Hepatocyte (in vitro differentiated cells): ENCODE data around the gene PIGL. TPM values are rescaled to one million over a fixed set of nuclear protein-coding genes. Genes with fewer than 3 reads are reported as not detected.

Experiments used
- DNase-seq: peaks from one replicate; pipeline ENCODE4 v3.0.0-alpha.2; 2016; ENCODE audit warnings: low spot score
- H2AFZ ChIP-seq: fragments of 200-600 bp; sonication (generic); 2 replicates; pipeline ENCODE4 v1.6.0; 2016; ENCODE audit warnings: antibody characterized with exemption, mild to moderate bottlenecking
- H3K27ac ChIP-seq: fragments of 200-600 bp; sonication (generic); 2 replicates; pipeline ENCODE4 v1.5.1; 2016; ENCODE audit warnings: mild to moderate bottlenecking
- H3K27me3 ChIP-seq: fragments of 200-600 bp; sonication (generic); 2 replicates; pipeline ENCODE4 v1.6.1; 2016
- H3K36me3 ChIP-seq: fragments of 200-600 bp; sonication (generic); replicated peaks from 2 replicates; pipeline ENCODE4 v1.5.1; 2016; ENCODE audit warnings: low read depth; ENCODE audit not compliant: insufficient read depth
- H3K4me1 ChIP-seq: fragments of 200-600 bp; sonication (generic); 2 replicates; pipeline ENCODE4 v1.5.1; 2016; ENCODE audit warnings: mild to moderate bottlenecking, moderate library complexity; ENCODE audit not compliant: insufficient read depth
- H3K4me2 ChIP-seq: fragments of 200-600 bp; sonication (generic); 2 replicates; pipeline ENCODE4 v1.6.0; 2016
- H3K4me3 ChIP-seq: fragments of 200-600 bp; sonication (generic); 2 replicates; pipeline ENCODE4 v1.5.1; 2016; ENCODE audit warnings: mild to moderate bottlenecking
- H3K79me2 ChIP-seq: fragments of 200-600 bp; sonication (generic); 2 replicates; pipeline ENCODE4 v1.6.0; 2017; ENCODE audit warnings: mild to moderate bottlenecking
- H3K9me2 ChIP-seq: fragments of 200-600 bp; sonication (generic); replicated peaks from 2 replicates; pipeline ENCODE4 v1.6.0; 2017; ENCODE audit warnings: mild to moderate bottlenecking; ENCODE audit not compliant: insufficient read depth
- H3K9me3 ChIP-seq: fragments of 200-600 bp; sonication (generic); 2 replicates; pipeline ENCODE4 v1.5.1; 2016; ENCODE audit warnings: low read depth, mild to moderate bottlenecking
- H4K20me1 ChIP-seq: fragments of 200-600 bp; sonication (generic); 2 replicates; pipeline ENCODE4 v1.6.0; 2016; ENCODE audit warnings: mild to moderate bottlenecking; ENCODE audit not compliant: insufficient read depth, poor library complexity, severe bottlenecking
- EZH2 ChIP-seq: fragments of 200-600 bp; sonication (generic); IDR thresholded peaks from 2 replicates; pipeline ENCODE4 v1.6.1; 2016; ENCODE audit warnings: antibody characterized with exemption, mild to moderate bottlenecking, borderline replicate concordance
- EZH2phosphoT487 ChIP-seq: fragments of 200-600 bp; sonication (generic); IDR thresholded peaks from one replicate; pipeline ENCODE4 v1.6.1; 2018; ENCODE audit warnings: antibody characterized with exemption, mild to moderate bottlenecking, low read depth, moderate library complexity; ENCODE audit not compliant: unreplicated experiment, severe bottlenecking
- WGBS: methylation state at CpG from one replicate; pipeline ENCODE4 v1.1.6; 2016; ENCODE audit warnings: low lambda C conversion rate; ENCODE audit errors: missing lambda C conversion rate; 5-methylcytosine and 5-hydroxymethylcytosine counted together
- polyA plus RNA-seq: library from polyadenylated mRNA; unstranded; fragments of >200 nt; fragmentation: Nextera tagmentation; extraction: Ambion mirVana; gene quantifications from 2 replicates; pipeline ENCODE4 v1.2.1, GENCODE V29; 2016
- total RNA-seq: library from RNA; depleted of rRNA; stranded (reverse); fragments of >200 nt; gene quantifications from 2 replicates; pipeline ENCODE4 v1.2.3, GENCODE V29; 2014
- TF ChIP-seq, protein P1 (sequence below): fragments of 200-600 bp; sonication (generic); IDR thresholded peaks from 2 replicates; pipeline ENCODE4 v1.5.1; 2016; ENCODE audit warnings: antibody characterized with exemption, mild to moderate bottlenecking; ENCODE audit not compliant: poor library complexity

The PIGL gene
- total and polyA plus RNA-seq, 2 experiments from 2014 or later: 21.2 to 35.9 TPM

GRCh38 chr17:16262201-16262600 lies 45.2 kb downstream of the PIGL start:
- TF ChIP-seq, protein P1, sequence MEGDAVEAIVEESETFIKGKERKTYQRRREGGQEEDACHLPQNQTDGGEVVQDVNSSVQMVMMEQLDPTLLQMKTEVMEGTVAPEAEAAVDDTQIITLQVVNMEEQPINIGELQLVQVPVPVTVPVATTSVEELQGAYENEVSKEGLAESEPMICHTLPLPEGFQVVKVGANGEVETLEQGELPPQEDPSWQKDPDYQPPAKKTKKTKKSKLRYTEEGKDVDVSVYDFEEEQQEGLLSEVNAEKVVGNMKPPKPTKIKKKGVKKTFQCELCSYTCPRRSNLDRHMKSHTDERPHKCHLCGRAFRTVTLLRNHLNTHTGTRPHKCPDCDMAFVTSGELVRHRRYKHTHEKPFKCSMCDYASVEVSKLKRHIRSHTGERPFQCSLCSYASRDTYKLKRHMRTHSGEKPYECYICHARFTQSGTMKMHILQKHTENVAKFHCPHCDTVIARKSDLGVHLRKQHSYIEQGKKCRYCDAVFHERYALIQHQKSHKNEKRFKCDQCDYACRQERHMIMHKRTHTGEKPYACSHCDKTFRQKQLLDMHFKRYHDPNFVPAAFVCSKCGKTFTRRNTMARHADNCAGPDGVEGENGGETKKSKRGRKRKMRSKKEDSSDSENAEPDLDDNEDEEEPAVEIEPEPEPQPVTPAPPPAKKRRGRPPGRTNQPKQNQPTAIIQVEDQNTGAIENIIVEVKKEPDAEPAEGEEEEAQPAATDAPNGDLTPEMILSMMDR: no peak
- no peaks in the 10 kb centered on the region for H3K4me1 ChIP-seq

GRCh38 chr17:16267174-16267573 lies 50.2 kb downstream of the PIGL start:
- H3K4me3 ChIP-seq: no peak overlapping the region
- H3K9me2 ChIP-seq: no peaks in the 10 kb centered on the region
- H3K4me2 ChIP-seq: no peak overlapping the region
- H3K27ac ChIP-seq: no peak overlapping the region
- TF ChIP-seq EZH2 (no peak), EZH2phosphoT487 (no peak)
- TF ChIP-seq, protein P1: no peak
- no peaks in the 10 kb centered on the region for H4K20me1 ChIP-seq
- H2AFZ ChIP-seq: no peak overlapping the region
- no peaks in the 10 kb centered on the region for H3K27me3 ChIP-seq
- no peaks in the 10 kb centered on the region for H3K4me1 ChIP-seq
- H3K9me3 ChIP-seq: no peaks in the 10 kb centered on the region
- WGBS: 92% methylated on average over 6 of the region's 6 CpGs
- DNase-seq: no peak
- H3K79me2 ChIP-seq: peaks cover 7% of the 10 kb centered on the region
- H3K36me3 ChIP-seq: no peaks in the 10 kb centered on the region

More at GRCh38 chr17:16262201-16262600, 45.2 kb downstream of the PIGL start:
- Histone ChIP-seq H3K9me2 (no peaks in the 10 kb centered on the region), H3K4me2 (no peak overlapping the region), H3K4me3 (no peak overlapping the region), H3K9me3 (no peaks in the 10 kb centered on the region), H3K79me2 (peaks cover 16% of the 10 kb centered on the region), H3K27me3 (no peaks in the 10 kb centered on the region), H3K36me3 (no peaks in the 10 kb centered on the region), H3K27ac (no peak overlapping the region), H4K20me1 (no peaks in the 10 kb centered on the region), H2AFZ (no peak overlapping the region)
- WGBS: 100% methylated on average over 4 of the region's 4 CpGs
- no peak for DNase-seq

- Histone ChIP-seq H2AFZ (no peak overlapping the region), H3K9me2 (no peaks in the 10 kb centered on the region), H3K27ac (no peak overlapping the region), H3K4me3 (no peak overlapping the region), H3K27me3 (no peaks in the 10 kb centered on the region), H3K36me3 (no peaks in the 10 kb centered on the region), H3K4me2 (no peak overlapping the region), H3K9me3 (no peaks in the 10 kb centered on the region), H4K20me1 (no peaks in the 10 kb centered on the region), H3K4me1 (no peaks in the 10 kb centered on the region), H3K79me2 (no peaks in the 10 kb centered on the region)
- TF ChIP-seq, protein P1: no peak
- no peak for TF ChIP-seq EZH2
- TF ChIP-seq EZH2phosphoT487: no peak
- WGBS: 83% methylated on average over 2 of the region's 2 CpGs
- no peak for DNase-seq
Measured at GRCh38 chr17:16269658-16270057, 52.6 kb downstream of the PIGL start.
